Liver (tissue), 9 donors: ENCODE measurements around the gene NEK8. TPM values are rescaled to one million over a fixed set of nuclear protein-coding genes. Genes with fewer than 3 reads are reported as not detected.

Experiments used
- DNase-seq: peaks from one replicate; pipeline ENCODE4 v3.0.0-alpha.2; 2017; ENCODE audit warnings: low spot score
- H3K27ac ChIP-seq, 2 donors: one replicate each; pipeline ENCODE4 v1.7.0; 2013; ENCODE audit warnings: inconsistent platforms in 2 of 2, low read length in 2 of 2, control low read depth in 1 of 2, low read depth in 1 of 2, mild to moderate bottlenecking in 1 of 2
- H3K27me3 ChIP-seq, 4 donors: one replicate each; pipeline versions ENCODE4 v1.6.1 to v1.7.0; 2013; ENCODE audit warnings: low read length in 3 of 4, inconsistent platforms in 1 of 4, mild to moderate bottlenecking in 1 of 4, moderate library complexity in 1 of 4; ENCODE audit not compliant: control insufficient read depth in 4 of 4, insufficient read depth in 4 of 4
- H3K36me3 ChIP-seq, 4 donors: one replicate each; pipeline versions ENCODE4 v1.6.1 to v1.7.0; 2013; ENCODE audit warnings: low read length in 3 of 4, mild to moderate bottlenecking in 3 of 4, low read depth in 1 of 4, moderate library complexity in 1 of 4; ENCODE audit not compliant: control insufficient read depth in 4 of 4, insufficient read depth in 3 of 4
- H3K4me1 ChIP-seq, 4 donors: one replicate each; pipeline versions ENCODE4 v1.6.1 to v1.7.0; 2013; ENCODE audit warnings: low read length in 3 of 4, mild to moderate bottlenecking in 3 of 4, moderate library complexity in 1 of 4; ENCODE audit not compliant: control insufficient read depth in 4 of 4, insufficient read depth in 4 of 4
- H3K4me3 ChIP-seq, 3 donors: one replicate each; pipeline versions ENCODE4 v1.6.1 to v1.7.0; 2013; ENCODE audit warnings: low read length in 3 of 3, control low read depth in 1 of 3, low read depth in 1 of 3, mild to moderate bottlenecking in 1 of 3
- H3K9ac ChIP-seq, 2 donors: one replicate each; pipeline ENCODE4 v1.7.0; 2013; ENCODE audit warnings: low read length in 2 of 2, mild to moderate bottlenecking in 2 of 2, moderate library complexity in 2 of 2, control low read depth in 1 of 2, low read depth in 1 of 2
- H3K9me3 ChIP-seq, 4 donors: one replicate each; pipeline versions ENCODE4 v1.6.1 to v1.7.0; 2013; ENCODE audit warnings: low read length in 3 of 4; ENCODE audit not compliant: control insufficient read depth in 4 of 4
- EGR1 ChIP-seq, 2 donors: IDR thresholded peaks; 2 replicates each; pipeline ENCODE4 v1.6.1; 2016 to 2018; ENCODE audit warnings: antibody characterized with exemption in 2 of 2, low read depth in 2 of 2
- FOXA1 ChIP-seq: IDR thresholded peaks from 2 replicates; pipeline ENCODE4 v1.6.1; 2016; ENCODE audit warnings: antibody characterized with exemption
- GABPA ChIP-seq, 2 donors: IDR thresholded peaks in 1 of 2; conservative IDR thresholded peaks in 1 of 2; 2 replicates each; pipeline ENCODE4 v1.6.1; 2016; ENCODE audit warnings: antibody characterized with exemption in 2 of 2, mild to moderate bottlenecking in 1 of 2, moderate library complexity in 1 of 2
- HNF4A ChIP-seq, 2 donors: conservative IDR thresholded peaks; 2 replicates each; pipeline ENCODE4 v1.6.1; 2016; ENCODE audit warnings: antibody characterized with exemption in 2 of 2, mild to moderate bottlenecking in 2 of 2
- JUND ChIP-seq, 2 donors: IDR thresholded peaks; 2 replicates each; pipeline ENCODE4 v1.6.1; 2016; ENCODE audit warnings: antibody characterized with exemption in 2 of 2
- MAX ChIP-seq: IDR thresholded peaks from 2 replicates; pipeline ENCODE4 v1.6.1; 2016; ENCODE audit warnings: antibody characterized with exemption
- NR2F2 ChIP-seq: IDR thresholded peaks from 2 replicates; pipeline ENCODE4 v1.6.1; 2016; ENCODE audit warnings: antibody characterized with exemption
- REST ChIP-seq: IDR thresholded peaks from 2 replicates; pipeline ENCODE4 v1.6.1; 2016; ENCODE audit warnings: antibody characterized with exemption, mild to moderate bottlenecking
- RXRA ChIP-seq, 2 donors: IDR thresholded peaks; 2 replicates each; pipeline ENCODE4 v1.6.1; 2017 to 2018; ENCODE audit warnings: antibody characterized with exemption in 2 of 2, mild to moderate bottlenecking in 1 of 2
- SP1 ChIP-seq: IDR thresholded peaks from 2 replicates; pipeline ENCODE4 v1.6.1; 2018; ENCODE audit warnings: antibody characterized with exemption, mild to moderate bottlenecking
- ZBTB33 ChIP-seq: IDR thresholded peaks from 2 replicates; pipeline ENCODE4 v1.6.1; 2016; ENCODE audit warnings: antibody characterized with exemption
- WGBS: extraction: QIAGEN DNeasy Blood & Tissue Kit; methylation state at CpG from one replicate; pipeline ENCODE4 v1.1.7; 2013; 5-methylcytosine and 5-hydroxymethylcytosine counted together
- polyA plus RNA-seq, 2 donors: library from polyadenylated mRNA; stranded (reverse) in 1 of 2; unstranded in 1 of 2; fragments of 200-250 nt in 1 of 2; fragments of >200 nt in 1 of 2; fragmentation: Nextera tagmentation in 1 of 2; extraction: Ambion mirVana in 1 of 2; gene quantifications; one replicate each; pipeline versions ENCODE4 v1.2.1 to v1.2.3, GENCODE V29; 2013 to 2015
- total RNA-seq, 2 donors: library from RNA; depleted of rRNA; stranded (reverse); fragments of >200 nt; gene quantifications; one replicate each; pipeline ENCODE4 v1.2.3, GENCODE V29; 2014
- TF ChIP-seq, protein P1 (sequence below): fragments of 150-350 bp; IDR thresholded peaks from 2 replicates; pipeline ENCODE4 v1.5.1; 2017; ENCODE audit warnings: improper control_type of control experiment, low read depth, low read length; ENCODE audit not compliant: missing input control
- TF ChIP-seq, protein P2 (sequence below): IDR thresholded peaks from 2 replicates; pipeline ENCODE4 v1.6.1; 2016; ENCODE audit warnings: antibody characterized with exemption
- donor health status: healthy.
- donor health status: healthy.
- donor health status: healthy.
- donor health status: healthy.
- donor health status: healthy.

The NEK8 gene
- total and polyA plus RNA-seq, 4 donors = 1.7 to 7.8 (median 4.5) TPM

GRCh38 chr17:28707339-28707720, 21.3 kb upstream of the NEK8 start:
- peaks cover 1 to 11% (median 6%) of the 10 kb centered on the region in 4 donors for H3K4me1 ChIP-seq
- no peaks in the 10 kb centered on the region for H3K9me3 ChIP-seq
- TF ChIP-seq SP1 (no peak), MAX (no peak), FOXA1 (no peak), EGR1 (IDR thresholded peaks at IDR 0.05; ENCODE audit: low read depth in 2 of 2) (no peak), JUND (IDR thresholded peaks at IDR 0.05) (no peak), RXRA (IDR thresholded peaks at IDR 0.05) (no peak), ZBTB33 (no peak), HNF4A (conservative IDR thresholded peaks at IDR 0.05) (no peak), NR2F2 (no peak)
- TF ChIP-seq, protein P1, sequence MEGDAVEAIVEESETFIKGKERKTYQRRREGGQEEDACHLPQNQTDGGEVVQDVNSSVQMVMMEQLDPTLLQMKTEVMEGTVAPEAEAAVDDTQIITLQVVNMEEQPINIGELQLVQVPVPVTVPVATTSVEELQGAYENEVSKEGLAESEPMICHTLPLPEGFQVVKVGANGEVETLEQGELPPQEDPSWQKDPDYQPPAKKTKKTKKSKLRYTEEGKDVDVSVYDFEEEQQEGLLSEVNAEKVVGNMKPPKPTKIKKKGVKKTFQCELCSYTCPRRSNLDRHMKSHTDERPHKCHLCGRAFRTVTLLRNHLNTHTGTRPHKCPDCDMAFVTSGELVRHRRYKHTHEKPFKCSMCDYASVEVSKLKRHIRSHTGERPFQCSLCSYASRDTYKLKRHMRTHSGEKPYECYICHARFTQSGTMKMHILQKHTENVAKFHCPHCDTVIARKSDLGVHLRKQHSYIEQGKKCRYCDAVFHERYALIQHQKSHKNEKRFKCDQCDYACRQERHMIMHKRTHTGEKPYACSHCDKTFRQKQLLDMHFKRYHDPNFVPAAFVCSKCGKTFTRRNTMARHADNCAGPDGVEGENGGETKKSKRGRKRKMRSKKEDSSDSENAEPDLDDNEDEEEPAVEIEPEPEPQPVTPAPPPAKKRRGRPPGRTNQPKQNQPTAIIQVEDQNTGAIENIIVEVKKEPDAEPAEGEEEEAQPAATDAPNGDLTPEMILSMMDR = no peak
- 92% methylated on average over 2 of the region's 2 CpGs for WGBS
- peaks cover 2 to 22% (median 9%) of the 10 kb centered on the region in 4 donors for H3K36me3 ChIP-seq
- H3K27ac ChIP-seq = no peak overlapping the region
- no peak overlapping the region for H3K4me3 ChIP-seq
- no peak for DNase-seq
- no peaks in the 10 kb centered on the region for H3K27me3 ChIP-seq
- H3K9ac ChIP-seq = no peak overlapping the region

DNA sequence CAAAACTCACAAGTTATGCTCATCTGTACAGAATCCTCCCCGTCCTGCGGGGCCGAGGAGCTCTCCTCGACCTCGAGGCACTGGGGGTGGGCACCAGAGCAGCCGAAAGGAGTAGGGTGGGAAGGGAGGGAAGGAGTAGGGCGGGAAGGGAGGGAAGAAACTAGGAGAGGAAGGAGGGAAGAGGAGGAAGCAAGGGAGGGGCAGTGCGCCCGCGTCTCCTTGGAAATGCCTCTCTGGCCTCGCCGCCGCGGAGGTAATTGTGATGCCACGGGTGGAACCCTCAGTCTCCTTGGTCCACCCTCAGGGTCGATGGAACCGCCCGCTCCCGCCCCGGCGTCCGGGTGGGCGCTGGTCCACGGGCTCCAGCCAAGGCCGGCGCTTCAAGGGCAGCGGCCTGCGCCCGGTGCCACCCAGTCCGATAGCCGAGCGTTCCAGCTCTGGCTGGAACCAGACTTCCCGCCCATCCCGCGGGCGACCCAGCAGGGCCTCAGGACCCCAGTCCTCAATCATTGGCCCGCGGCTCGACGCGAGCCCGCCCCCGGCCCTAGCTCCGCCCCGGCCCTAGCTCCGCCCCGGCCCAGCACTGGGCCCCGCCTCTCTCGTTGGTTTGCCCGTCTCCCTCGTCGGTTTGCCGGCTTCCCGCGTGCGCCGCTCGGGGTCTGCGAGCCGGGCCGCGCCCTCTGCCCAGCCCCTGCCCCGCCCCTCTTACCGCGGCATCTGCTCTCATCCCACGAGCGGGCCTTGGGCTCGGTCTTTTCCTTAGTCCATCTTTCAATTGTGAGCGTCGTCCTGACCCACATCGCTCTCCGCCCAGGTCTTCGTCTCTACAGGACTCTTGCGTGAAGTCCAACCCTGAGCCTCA, 17.5 kb upstream of the NEK8 start:
- peak; percentile 93 for DNase-seq
- Histone ChIP-seq H3K27ac (peak overlapping the region; percentile 69 to 73), H3K36me3 (no peaks in the 10 kb centered on the region), H3K4me1 (peaks cover 1 to 11% (median 6%) of the 10 kb centered on the region in 4 donors), H3K9ac (peak overlapping the region; percentile 30 to 66), H3K4me3 (peak overlapping the region; percentile 60 to 66 (median 60)), H3K27me3 (no peaks in the 10 kb centered on the region), H3K9me3 (no peaks in the 10 kb centered on the region)
- TF ChIP-seq, protein P2, sequence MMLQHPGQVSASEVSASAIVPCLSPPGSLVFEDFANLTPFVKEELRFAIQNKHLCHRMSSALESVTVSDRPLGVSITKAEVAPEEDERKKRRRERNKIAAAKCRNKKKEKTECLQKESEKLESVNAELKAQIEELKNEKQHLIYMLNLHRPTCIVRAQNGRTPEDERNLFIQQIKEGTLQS = no peak
- TF ChIP-seq REST (peak; percentile 6), GABPA (IDR thresholded peaks at IDR 0.05 in 1 of 2, conservative IDR thresholded peaks at IDR 0.05 in 1 of 2) (no peak), ZBTB33 (no peak)
- WGBS = 2% methylated on average over 74 of the region's 74 CpGs
